NCI-H128 (cell line): Measurements from ENCODE around the gene LRIG3.
"Not testable (repeated sequence)": the region's sequence is repeated elsewhere in the genome, so short reads cannot be mapped to it uniquely, and the experiment has no call there.

Source experiments
- DNase-seq: peaks from one replicate; lab custom pipeline; 2025; ENCODE audit not compliant: unreplicated experiment; lab: John Stamatoyannopoulos, UW

Gene LRIG3, protein sequence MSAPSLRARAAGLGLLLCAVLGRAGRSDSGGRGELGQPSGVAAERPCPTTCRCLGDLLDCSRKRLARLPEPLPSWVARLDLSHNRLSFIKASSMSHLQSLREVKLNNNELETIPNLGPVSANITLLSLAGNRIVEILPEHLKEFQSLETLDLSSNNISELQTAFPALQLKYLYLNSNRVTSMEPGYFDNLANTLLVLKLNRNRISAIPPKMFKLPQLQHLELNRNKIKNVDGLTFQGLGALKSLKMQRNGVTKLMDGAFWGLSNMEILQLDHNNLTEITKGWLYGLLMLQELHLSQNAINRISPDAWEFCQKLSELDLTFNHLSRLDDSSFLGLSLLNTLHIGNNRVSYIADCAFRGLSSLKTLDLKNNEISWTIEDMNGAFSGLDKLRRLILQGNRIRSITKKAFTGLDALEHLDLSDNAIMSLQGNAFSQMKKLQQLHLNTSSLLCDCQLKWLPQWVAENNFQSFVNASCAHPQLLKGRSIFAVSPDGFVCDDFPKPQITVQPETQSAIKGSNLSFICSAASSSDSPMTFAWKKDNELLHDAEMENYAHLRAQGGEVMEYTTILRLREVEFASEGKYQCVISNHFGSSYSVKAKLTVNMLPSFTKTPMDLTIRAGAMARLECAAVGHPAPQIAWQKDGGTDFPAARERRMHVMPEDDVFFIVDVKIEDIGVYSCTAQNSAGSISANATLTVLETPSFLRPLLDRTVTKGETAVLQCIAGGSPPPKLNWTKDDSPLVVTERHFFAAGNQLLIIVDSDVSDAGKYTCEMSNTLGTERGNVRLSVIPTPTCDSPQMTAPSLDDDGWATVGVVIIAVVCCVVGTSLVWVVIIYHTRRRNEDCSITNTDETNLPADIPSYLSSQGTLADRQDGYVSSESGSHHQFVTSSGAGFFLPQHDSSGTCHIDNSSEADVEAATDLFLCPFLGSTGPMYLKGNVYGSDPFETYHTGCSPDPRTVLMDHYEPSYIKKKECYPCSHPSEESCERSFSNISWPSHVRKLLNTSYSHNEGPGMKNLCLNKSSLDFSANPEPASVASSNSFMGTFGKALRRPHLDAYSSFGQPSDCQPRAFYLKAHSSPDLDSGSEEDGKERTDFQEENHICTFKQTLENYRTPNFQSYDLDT

DNA sequence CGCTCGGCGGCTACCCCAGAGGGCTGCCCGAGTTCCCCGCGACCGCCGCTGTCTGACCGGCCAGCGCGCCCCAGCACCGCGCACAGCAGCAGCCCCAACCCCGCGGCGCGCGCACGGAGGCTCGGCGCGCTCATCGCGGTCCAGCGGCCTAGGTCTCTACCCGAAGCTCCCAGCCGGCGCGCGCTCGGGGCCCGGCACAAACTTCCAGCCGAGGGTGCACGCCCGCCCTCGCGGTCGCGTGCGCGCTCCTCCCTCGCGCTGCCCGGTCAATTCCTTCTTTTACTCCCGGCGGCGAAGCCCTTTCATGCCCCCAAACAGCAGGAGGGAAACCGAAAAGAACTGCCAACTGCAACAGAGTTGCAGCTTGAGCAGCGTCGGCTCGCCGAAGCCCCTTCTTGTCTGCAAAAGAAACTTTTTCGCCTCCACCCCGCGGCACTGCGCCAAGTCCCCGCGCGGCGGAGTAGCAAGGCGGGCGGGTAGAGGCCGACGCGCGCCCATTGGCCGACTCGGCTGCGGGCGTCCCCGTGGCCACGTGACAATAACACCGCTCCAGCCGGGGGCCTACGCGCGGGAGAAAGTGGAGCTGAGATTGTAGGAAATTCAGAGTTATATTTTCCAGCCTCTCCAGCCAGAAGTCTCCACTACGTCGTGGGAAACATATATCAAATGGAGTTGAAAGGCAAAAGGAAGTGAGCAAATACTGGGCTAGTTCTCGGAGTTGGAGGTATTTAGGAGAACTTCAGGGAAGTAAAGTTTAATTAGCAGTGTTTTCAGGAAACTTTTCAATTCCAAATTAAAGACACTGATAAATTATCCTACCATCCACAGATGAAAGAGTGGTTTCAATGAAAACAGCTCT, at the start of gene LRIG3:
TSS of gene LRIG3 (minus strand) at position 403 of the 859 bp plus-strand sequence. CDS start at position 134, 269 bp downstream.
- peak; percentile 51 for DNase-seq

DNA sequence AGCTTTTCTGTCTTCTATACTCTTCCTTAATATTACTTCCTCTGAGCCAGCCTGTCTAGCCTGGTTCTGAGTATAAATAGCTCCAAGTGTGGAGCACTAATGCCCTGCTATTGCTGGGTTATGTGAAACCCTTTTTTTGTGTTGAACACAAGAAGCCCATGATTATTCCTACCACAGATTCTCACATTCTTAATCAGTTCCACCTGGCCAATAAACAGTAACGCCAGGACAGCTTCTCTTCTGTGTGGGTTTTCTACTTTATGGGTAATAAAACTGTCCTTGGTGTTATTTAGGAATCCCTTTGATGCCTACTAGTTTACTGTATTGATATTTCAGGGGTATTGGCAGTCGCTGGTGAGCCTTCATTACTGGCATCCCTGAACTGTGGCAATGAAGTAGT, 48.9 kb upstream of the LRIG3 start:
- no peak for DNase-seq

DNA sequence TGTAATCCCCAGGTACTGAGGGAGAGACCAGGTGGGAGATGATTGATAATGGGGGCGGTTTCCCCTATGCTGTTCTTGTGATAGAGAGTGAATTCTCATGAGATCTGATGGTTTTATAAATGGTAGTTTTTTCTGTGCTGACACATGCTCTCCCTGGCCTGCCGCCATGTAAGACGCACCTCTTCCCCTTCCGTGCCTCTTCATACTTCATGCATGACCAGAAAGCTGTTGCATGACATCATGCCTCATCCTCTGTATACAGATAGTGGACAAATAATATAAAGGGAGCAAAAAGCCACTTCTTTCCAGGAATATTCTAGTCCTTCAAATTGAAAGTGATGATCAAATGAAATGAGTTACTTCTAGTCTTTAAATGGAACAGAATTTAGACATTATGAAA, 47.3 kb upstream of the LRIG3 start:
- DNase-seq, result no peak

DNA sequence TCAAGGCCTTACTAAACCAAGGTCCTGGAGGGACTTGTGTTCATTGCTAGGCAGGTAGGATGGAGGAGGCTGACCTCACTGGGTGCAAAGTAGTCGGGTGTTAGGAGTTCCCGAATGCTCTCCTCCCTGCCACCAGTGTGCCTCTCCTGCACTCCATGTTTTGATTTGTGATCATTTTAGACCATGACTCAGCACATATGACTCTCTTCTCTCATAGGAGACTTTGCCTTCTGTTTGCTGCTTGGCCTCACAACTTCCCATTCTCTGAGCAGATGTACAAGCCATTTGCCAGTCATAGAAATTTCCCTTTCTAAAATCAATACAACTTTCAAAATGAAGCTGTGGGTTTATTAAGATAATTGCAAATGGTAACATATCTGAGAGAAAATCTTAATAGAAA, 46.6 kb upstream of the LRIG3 start:
- no peak for DNase-seq

DNA sequence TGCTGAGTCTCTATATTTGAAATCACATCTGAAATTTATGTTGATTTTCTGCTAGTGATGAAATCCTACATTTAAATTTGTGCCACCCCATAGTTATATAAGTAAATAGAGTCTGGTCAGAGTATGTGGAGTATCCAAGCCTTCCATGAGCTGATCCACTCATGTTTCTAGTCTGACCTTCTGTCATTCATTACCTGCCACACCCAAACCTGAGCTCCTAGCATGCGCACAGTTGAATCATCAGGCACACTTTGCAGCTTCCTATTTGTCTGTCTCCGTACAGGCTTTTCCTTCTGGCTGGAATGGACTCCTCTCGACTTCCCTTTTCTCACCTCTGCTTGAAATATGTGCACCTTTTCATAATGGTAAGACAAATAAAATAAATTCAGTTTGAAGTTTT, 45.3 kb upstream of the LRIG3 start:
- no peak for DNase-seq

DNA sequence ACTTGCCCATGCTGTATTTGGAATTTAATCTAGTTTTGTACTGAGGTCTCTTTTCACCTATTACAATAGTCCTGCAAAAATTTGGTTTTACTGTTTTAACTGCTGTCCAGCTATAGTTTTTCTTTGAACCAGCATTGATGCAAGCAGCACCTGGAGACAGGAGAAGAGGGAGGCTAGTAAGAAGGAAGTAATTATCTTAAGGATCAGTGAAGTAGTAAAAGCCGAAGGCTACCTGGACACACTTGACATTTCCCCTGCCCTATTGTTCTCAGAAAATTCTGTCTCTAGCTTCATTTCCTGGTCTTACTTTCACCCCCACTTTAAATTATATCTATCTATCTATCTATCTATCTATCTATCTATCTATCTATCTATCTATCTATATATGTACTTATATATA, 43.5 kb upstream of the LRIG3 start:
- DNase-seq, result no peak

DNA sequence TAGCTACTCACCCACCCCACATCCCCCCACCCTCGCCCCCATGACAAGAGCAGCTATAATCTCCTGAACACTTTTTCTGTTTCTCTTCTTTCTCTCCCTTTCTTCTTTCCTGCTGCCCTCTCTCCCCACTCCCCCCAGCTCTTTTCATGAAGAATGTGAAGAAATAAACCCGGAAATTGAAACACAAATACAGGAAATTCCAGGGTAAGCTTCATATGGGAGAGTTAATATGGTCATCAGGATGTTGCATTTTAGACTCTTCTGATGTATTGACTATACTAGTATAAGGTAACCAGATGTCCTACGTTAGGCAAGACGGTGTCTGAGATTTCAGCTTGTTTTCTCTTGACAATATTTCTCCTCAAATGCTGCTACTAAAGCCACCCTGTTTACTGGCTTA, 41.6 kb upstream of the LRIG3 start:
- DNase-seq, result no peak

DNA sequence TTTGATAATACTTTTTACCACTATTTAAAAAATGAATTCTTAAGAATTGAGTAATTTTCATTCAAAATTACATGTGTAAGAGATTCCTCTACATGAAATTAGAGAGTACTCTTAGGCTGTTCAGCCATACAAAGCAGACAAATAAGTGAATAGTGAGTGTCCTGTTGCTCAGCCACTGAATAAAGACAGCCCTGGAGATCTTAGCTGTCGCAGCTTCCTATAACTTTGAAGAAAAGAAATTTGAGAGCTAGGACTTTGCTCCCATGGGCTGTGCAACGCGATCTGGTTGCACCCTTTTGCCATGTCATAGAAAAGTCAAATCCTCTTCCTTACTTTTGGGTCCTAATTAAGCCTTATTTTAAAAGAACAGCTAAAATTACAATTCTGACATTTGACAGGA, 40.9 kb upstream of the LRIG3 start:
- DNase-seq, result no peak

DNA sequence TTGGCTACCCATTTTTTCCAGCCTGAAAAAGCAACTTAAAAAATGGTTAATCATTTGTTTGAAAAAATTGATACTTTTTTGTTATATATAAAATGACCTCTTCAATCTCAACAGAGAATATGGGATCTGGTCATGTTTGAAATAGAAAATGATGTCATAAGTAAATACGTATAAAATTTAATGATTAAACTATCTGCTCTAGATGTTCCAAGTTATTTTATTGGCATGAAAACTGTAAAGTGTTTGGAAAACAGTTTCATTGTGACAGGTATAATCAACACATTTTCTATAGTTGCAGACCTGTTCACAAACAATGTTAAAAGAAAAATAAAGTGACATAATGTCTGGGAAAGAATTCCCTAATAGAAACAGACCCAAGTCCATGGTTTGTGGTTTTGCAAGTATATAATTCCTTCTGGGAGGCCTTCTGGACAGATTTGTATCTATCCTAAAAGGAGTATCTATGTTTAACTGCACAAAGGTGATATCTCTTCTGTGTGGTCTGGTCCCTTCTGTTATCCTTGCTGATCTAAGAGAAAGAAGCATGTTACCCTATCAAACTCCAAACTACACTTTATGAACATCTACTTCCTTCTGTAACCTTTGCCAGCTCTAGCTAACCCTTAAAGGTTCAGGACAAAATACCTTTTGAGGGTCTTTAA, 39.5 kb upstream of the LRIG3 start:
- no peak for DNase-seq

DNA sequence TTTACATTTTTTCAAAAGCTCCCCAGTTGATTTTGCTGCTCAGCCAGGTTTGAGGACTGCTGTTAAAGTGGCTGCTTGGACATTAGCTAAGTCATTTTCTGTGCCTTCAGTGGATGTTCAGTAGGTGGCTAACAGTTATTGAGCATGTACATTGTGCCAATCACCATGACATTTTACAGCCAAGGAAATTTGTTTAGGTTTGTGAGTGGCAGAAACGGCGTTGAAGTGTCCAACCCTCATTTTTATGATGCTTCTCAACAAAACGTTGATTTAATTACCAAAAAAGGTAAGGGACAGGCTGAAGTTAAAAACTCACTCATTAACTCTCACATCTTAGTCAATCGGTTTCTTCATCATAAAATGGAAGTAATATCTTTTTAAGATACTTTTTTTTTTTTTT, 37.0 kb upstream of the LRIG3 start:
- no peak for DNase-seq

DNA sequence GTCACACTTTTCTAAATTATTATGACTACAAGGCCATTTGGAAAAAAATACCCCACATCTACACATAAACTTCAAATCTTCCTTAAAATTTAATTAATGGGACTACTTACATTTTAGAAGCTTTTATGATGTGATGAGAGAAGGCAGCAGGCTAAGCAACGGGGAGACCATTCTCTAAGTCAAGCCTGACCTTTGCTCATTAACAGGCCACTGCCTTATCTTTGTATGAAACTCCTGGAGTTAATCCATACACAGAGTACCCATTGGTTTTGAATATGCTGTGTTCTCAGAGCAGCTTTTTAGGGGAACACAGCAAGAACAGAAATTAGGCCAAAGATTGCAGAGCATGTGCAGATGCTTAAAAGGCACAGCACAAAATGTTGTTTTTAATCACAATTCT, 35.5 kb upstream of the LRIG3 start:
- DNase-seq, result no peak

DNA sequence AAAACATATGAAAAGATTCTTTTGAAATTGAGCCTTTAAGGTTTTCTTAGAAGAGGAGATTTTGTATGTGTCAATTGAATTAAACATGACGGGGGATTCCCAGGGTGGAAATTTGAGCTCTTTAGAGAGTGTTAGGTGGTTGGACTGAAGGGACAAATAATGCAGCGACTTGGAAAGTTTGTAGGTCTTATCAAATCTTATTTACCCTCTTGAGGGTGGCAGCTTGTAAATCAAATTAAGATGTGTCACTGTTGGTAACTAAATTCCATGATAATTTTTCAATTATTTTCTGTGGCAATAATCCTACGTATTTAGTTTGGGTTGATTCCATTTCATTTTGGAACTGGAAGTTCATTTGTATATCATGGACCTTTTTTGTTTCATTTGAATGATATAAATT, 33.7 kb upstream of the LRIG3 start:
- DNase-seq, result no peak

DNA sequence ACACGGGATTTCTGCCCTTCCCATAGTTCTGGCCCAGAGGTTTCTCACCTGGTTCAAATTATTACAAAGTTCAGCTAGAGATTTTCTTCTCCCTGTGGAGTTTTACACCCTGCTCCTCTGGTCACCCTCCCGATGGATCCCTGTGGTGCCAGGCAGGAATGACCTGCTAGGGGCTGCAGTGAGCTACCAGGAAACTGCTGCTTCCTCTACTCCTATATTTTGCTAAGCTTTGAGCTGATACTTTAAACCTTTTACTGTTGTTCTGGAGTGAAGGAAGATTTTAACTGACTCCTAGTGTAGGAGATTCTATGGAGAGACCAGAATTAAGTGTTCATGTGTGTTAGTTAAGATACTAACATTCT, 30.4 kb upstream of the LRIG3 start:
- DNase-seq, result no peak

DNA sequence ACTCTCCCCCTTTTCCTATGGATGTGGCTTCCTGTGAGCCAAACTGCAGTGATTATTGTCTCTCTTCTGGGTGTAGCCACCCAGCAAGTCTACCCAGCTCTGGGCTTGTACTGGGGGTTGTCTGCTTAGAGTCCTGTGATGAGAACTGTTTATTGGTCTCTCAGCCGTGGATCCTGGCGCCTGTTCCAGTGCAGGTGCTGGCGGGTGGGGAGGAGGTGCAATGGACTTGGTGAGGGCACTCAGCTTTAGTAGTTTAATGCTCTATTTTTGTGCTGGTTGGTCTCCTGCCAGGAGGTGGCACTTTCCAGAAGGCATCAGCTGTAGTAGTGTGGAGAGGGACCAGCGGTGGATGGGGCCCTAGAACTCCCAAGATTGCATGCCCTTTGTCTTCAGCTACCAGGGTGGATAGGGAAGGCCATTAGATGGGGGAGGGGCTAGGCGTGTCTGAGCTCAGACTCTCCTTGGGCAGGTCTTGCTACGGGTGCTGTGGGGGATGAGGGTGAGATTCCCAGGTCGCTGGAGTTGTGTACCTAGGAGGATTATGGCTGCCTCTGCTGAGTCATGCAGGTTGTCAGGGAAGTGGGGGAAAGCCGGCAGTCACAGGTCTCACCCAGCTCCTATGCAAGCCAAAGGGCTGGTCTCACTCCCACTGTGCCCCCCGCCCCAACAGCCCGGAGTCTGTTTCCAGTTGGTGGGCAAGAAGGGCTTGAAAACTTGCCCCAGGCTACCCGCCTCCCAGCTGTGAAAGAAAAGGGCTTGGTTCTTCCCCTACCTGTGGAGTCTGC, 29.8 kb upstream of the LRIG3 start:
- not testable (repeated sequence) for DNase-seq

DNA sequence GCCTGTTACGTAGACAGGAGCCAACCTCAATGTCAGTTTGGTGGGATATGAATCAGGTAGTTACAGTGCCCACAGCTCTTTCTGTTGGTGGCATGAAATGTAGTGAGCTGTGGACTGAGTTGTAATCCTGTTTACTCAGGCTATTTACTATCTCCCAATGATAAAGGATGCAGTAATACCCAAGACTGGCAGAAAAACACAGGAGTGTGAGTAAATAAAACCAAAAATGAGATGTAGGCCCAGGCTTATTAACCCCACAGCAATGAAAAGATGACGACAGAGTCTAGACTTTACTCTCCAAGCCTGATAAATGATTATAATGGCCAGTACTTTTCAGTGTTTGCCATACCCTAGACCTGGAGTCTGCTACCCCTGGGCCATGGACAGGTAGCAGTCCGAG, 22.8 kb upstream of the LRIG3 start:
- no peak for DNase-seq

DNA sequence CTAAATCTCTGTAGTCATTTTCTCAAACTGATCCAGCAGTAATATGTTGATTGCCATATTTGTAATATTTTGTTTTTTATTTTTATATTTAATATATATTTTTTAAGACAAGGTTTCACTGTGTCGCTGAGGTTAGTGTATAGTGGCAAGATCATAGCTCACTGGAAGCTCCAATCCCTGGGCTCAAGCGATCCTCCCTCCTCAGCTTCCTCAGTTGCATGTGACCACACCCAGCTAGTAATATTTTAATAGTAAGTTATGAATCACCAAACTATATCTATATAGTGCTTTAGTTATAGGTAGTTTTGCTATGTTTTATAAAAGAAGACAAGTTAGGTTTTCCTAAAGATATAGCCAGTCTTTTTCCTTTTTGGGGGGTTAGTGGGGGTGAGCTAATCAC, 22.0 kb upstream of the LRIG3 start:
- DNase-seq, result no peak

DNA sequence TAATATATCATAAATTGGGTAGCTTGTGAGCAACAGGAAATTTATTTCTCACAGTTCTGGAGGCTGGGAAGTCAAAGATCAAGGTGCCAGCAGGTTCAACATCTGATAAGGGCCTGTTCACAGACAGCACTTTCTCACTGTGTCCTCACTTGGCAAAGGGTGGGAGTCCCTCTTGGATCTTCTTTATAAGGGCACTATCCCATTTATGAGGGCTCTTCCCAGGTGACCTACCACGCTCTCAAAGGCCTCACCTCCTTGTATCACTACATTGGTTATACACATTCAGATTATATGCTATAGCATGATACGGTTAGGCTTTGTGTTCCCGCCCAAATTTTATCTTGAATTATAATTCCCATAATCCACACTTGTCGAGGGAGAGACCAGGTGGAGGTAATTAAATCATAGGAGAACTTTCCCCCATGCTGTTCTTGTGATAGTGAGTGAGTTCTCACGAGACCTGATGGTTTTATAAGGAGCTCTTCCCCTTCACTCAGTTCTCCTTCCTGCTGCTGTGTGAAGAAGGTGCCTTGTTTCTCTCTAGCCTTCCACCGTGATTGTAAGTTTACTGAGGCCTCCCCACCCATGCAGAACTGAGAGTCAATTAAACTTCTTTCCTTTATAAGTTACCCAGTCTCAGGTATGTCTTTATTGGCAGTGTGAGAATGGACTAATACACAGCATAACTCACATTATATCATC, 19.2 kb upstream of the LRIG3 start:
- DNase-seq, result no peak

DNA sequence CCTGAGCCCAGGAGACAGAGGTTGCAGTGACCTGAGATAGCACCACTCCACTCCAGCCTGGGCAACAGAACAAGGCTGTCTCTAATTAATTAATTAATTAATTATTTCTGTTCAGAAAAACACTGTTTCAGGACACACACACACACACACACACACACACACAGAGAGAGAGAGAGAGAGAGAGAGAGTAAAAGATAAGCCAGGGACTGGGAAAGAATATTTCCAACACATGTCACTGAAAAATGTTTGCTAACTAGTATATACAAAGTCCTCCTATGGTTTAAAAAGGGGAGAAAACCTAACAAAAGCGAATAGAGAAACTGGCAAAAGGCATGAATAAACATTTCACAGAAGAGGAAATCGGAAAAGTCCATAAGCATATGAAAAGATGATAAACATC, 18.1 kb upstream of the LRIG3 start:
- DNase-seq, result no peak

DNA sequence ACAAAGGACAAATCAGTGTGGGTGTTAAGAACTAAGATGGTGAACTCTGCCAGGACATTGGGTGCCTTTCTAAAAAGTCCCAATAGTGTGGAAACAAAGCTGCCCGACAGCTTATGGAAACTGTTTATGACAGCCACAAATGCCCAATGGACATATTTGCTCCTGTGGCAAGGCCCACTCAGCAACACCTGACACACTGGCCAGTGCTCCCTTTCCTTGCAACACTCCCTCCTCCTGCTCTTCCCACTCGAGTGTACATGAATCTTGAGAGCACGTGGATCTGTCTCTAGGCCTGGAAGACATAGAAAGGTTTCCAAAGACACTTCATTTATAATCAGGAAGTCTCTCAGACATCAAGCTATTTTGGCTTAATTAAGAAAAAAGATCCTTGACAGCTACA, 14.2 kb upstream of the LRIG3 start:
- no peak for DNase-seq
